Jurkat, Clone E6-1 (cell line): ENCODE data around the gene WNT4.

Experiments used
- DNase-seq: peaks from one replicate; pipeline ENCODE4 v3.0.0-alpha.2; 2011; ENCODE audit warnings: low read depth, low spot score
- H3K4me3 ChIP-seq: 2 replicates; pipeline ENCODE4 v1.5.1; 2011; ENCODE audit warnings: mild to moderate bottlenecking, low read length, control low read depth, moderate library complexity

The WNT4 gene

DNA sequence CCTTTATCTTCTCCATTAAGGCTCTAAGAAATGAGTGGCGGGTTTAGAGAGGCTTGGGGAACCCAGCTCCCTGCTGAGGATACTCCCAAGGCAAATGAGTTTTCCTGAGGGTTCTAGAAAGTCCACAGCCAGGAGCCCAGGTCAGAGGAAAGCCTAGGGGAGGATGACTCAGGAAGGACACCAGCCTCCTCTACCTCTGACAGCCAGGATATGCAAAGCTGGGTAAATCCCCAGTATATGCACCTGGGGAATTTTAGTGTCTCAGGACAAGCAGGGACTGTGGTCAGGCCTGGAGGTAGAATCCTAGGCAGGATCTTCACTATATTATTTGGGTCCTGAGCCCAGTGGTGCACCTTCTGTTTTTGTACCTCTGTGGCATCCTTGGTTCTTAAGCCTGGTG, 23.5 kb upstream of the WNT4 start:
- no peak overlapping the region for H3K4me3 ChIP-seq
- no peak for DNase-seq

DNA sequence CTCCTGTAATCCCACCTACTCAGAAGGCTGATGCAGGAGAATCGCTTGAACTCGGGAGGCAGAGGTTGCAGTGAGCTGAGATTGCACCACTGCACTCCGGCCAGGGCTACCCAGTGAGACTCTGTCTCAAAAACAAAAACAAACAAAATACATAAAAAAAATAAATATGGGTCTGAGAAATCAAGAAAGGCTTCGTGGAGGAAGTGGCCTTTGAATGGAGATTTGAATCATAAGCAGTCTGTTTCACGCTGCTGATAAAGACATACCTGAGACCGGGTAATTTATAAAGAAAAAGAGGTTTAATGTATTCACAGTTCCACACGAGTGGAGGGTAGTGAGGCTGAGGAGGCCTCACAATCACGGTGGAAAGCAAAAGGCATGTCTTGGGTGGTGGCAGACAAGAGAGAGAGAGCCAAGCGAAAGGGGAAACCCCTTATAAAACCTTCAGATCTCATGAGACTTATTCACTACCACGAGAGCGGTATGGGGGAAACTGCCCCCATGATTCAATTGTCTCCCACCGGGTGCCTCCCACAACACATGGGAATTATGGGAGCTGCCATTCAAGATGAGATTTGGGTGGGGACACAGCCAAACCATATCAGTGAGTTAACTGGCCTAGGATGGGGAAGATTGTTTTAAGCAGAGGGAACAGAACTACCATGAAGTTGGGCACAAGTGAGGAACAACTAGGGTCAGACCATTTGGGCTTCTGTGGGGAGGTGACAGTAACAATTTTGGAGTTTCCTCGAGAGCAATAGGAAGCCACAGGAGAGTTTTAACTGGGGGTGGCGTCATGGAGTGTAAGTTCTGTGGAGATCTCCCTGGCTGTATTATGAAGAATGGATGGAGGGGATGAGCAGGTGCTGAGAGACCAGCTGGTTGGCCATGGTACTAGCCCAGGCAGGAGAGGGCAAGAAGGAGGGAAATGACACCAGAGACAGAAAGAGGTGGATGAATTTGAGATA, 22.2 kb upstream of the WNT4 start:
- no peak overlapping the region for H3K4me3 ChIP-seq
- no peak for DNase-seq

DNA sequence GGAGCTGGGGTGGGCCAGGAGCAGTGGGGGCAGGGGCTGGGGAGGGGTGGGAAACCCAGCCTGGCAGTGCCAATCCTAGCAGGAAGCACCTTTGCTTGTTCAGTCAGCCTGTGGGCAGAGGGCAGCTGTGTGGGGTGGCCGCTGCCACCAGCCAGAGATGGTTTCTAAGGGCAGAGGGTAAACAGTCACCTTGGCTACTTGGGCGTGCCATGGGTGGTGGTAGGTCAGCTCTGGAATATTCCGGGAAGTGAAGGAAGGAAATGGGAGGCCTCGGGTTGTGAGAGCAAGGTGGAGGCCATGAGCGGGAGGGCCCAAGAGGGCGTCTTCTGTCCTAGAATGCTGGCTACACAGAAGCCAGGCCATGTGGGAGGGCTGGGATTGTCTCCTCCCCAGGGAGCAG, 20.7 kb upstream of the WNT4 start:
- no peak for DNase-seq
- no peak overlapping the region for H3K4me3 ChIP-seq

DNA sequence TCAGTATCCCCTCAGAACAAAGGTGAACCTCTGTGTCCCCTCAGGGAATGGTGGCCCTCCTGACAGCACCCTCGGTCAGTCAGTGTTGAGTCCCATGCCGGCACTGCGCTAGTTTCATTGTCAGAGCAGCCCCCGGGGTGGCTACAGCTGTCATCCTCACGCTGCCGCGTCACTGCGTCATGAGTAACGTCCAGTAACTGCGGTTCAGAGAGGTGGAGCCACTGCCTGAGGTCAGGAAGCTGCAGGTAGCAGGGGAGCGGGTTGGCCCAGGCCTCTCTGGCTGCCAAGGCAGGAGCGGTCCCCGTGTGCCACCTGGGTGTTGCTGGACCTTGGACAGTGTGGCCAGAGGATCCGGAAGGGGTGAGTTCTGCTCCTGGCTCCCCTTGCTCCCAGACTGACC, 20.2 kb upstream of the WNT4 start:
- no peak for DNase-seq
- no peak overlapping the region for H3K4me3 ChIP-seq

- no peak overlapping the region for H3K4me3 ChIP-seq
- DNase-seq, result no peak
Measured at GRCh38 chr1:22159891-22160290, 17.0 kb upstream of the WNT4 start.

DNA sequence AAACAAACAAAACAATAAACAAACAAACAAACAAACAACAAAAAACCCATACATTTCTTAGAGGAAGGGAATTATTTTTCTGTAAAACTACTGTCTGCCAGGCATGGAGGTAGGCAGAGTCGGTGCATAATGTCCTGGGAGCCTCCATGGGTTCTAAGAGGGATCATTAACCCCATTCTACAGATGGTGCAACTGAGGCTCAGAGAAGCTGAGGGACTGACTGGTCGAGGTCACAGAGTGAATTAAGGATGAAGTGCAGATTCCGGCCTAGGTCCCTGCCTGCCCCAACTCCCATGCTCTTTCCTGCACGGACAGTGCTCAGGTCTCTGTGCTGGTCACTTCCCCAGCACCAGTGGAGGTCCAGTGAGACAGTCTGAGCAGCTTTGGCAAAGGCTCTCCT, 15.8 kb upstream of the WNT4 start:
- no peak for DNase-seq
- H3K4me3 ChIP-seq, result no peak overlapping the region

DNA sequence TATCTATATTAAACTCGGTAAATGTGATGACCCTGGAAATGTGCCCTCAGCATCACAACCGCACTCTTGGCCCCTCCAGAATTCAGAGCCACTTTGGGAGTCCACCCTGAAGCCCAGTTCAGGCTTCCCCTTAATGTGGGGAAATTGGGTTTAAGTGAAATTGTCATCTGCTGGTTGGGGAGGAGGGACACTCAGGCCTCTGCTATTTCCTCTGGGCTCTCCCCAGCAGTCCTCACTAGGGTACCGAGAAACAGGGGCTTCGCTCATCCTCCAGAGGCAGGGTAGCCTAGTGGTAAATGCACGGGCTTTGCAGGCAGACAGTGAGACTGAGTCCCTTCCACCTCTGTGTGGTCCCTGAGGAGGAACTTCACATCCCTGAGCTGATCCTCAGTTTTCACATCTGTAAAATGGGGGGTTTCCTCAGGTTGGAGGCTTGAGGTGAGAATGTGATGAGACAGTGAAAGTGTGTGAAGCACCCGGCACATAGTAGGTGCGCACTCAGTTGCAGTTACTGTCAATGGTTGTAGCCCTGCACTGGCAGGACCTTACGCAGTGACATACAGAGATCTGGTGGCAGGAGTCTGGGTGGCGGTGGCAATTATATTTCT, 14.6 kb upstream of the WNT4 start:
- no peak overlapping the region for H3K4me3 ChIP-seq
- DNase-seq, result no peak

DNA sequence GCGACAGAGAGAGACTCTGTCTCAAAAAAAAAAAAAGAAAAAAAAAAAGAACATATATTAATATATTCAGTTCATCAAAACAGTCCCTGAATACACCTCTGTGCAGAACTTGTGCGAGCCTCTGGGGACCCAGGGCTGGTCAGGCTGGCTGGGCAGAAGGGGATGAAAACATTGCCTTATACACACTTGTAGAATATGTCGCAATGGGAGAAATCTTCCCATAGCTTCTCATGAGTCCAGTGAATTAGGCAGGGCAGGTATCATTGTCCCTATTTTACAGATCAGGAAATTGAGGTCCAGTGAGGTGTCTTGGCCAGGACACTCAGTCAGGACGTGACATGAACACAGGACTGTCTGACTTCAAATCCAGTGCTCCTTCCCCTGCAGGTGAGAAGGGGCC, 12.6 kb upstream of the WNT4 start:
- H3K4me3 ChIP-seq, result no peak overlapping the region
- no peak for DNase-seq

DNA sequence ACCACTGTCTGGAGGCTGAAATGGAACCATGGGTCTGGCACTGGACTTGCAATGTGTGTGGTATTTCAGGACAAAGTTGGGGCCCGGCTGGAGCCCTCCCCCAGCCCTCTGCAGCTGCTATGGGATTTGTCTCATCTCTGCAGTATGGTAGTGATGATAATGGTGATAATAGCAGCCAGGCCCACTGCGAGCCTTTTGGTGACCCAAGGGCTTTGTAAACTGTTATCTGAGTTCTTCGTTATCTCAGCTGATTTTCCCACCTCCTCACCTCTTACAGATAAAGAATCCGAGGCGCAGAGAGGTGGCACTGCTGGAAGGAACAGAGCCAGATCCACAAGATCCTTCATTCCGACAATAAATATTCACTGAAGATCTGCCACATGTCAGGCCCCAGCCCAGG, 11.7 kb upstream of the WNT4 start:
- H3K4me3 ChIP-seq, result no peak overlapping the region
- no peak for DNase-seq

- no peak overlapping the region for H3K4me3 ChIP-seq
- no peak for DNase-seq
Measured at GRCh38 chr1:22153660-22154437, 11.0 kb upstream of the WNT4 start.

GRCh38 chr1:22150923-22151322, 8.0 kb upstream of the WNT4 start:
- H3K4me3 ChIP-seq, result no peak overlapping the region
- DNase-seq, result no peak

GRCh38 chr1:22142315-22143064, 407 bp downstream of the WNT4 start:
- H3K4me3 ChIP-seq, result no peak overlapping the region
- no peak for DNase-seq

- no peak overlapping the region for H3K4me3 ChIP-seq
- DNase-seq, result no peak
Measured at GRCh38 chr1:22141554-22142314, 1.2 kb downstream of the WNT4 start.

DNA sequence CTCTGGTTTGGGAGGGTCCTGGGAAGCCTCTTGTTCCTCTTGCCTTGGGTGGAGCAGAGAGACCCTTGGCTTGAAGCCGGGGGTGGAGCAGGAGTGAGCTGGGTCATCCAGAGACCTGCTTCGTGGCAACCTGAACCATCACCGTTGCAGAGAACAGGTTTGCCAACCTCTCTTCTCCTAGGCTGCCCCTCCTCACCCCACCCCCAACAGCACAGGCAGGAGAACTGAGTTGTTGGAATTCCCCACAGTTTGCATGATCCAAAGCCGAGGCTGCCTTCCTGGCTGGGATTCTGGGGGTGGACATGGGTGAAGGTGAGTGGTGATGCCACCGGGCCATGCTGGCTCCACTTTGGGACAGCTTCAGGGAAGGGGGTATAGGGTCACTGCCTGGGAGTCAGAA, 2.2 kb downstream of the WNT4 start:
- DNase-seq, result no peak
- no peak overlapping the region for H3K4me3 ChIP-seq

GRCh38 chr1:22139817-22140216, 3.1 kb downstream of the WNT4 start:
- no peak for DNase-seq
- H3K4me3 ChIP-seq, result no peak overlapping the region

DNA sequence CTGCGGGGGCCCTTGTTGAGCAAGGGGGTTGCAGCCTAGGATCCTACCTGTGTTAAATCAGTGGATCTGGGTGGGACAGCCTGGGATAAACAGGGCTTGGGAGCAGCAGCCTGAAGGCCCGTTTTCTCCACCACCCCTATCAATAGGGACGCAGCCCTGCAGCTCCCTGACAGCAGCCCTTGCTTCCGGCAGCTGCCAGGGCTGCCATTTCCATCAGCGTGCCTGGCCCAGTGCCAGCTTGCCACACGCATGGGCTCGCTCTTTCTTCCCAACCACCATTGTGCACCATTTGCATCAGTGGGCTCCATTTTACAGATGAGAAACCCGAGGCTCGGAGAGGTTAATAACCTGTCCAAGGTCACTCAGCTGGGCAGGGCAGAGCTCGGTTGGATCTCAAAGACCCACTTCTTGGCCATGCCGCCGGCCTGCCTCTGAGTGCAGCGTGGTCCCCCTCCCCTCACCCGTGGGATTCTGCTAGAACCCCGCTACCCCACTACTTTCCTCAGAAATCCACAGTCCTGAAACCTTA, 3.8 kb downstream of the WNT4 start:
- peak; percentile 17 for DNase-seq
- no peak overlapping the region for H3K4me3 ChIP-seq

DNA sequence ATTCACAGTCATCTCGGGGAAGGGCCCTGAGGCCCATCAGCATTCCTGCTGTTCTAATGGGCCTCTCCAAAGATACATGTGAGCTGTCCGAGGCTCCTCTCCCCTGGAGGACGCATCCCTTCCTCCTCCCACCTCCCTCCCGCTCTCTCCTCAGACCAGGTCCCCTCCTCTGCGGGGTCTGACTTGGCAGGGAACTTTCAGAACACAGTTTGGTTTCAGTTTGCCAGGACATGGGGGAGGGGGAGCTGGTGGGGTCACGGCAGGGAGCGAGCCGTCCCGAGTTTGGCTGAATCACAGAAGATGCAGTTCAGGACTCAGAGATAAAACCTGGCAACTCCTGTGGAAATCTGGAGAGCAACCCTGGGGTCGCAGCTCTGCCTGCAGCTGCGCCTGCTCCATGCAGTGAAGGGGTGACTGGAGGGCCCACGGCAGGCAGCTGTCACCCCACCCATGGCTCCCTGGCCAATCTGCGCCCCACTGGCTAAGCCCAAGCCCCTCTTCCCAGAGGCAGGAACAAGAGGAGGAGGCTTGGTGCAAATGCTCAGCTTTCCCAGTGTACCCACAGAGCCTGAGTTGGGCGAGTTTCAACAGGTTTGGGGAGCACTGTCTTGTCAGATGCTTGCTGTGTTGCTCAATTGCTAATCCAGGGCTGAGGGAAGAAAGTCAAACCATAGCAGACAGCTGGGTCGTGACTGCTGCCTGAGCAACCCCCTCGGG, 5.7 kb downstream of the WNT4 start:
- DNase-seq, result no peak
- H3K4me3 ChIP-seq, result no peak overlapping the region

DNA sequence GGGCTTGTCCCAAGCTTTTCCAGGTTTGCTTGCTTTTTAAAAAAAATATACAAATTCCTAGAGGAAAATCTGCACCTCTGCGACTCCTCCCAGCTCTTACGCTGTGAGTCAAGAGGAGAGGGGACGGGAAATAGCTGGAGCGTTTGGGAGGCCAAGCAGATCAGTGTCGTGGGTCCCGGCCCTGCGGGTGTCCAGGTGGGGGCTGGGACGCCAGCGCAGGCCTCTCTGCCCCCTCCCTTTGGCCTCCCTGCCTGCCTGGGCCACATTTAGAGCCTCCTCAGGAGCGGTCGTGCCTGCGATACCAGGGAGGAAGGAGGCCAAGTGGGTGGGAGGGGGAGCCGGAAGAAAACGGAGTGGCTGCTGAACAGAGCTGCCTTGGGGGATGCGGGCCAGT, 9.0 kb downstream of the WNT4 start:
- no peak for DNase-seq
- H3K4me3 ChIP-seq, result no peak overlapping the region
